GM23338 (cell line): Measurements from ENCODE around the gene TRH. TPM values are rescaled to one million over a fixed set of nuclear protein-coding genes. Genes with fewer than 3 reads are reported as not detected.

Source experiments
- ATAC-seq: fragments of 200-7000 bp; cut with Tn5 transposase; 3 replicates; pipeline ENCODE4 v1.9.1; 2020
- DNase-seq: peaks from one replicate; pipeline ENCODE4 v3.0.0-alpha.2; 2015; ENCODE audit warnings: low spot score
- H2AFZ ChIP-seq: fragments of 200-600 bp; sonication (generic); 2 replicates; pipeline ENCODE4 v1.8.0; 2016; ENCODE audit warnings: antibody characterized with exemption, mild to moderate bottlenecking, moderate library complexity
- H3F3A ChIP-seq: fragments of 200-600 bp; sonication (generic); replicated peaks from 2 replicates; pipeline ENCODE4 v1.8.0; 2017; ENCODE audit warnings: antibody characterized with exemption, mixed run types, low read depth
- H3K27ac ChIP-seq: fragments of 200-600 bp; sonication (generic); 2 replicates; pipeline ENCODE4 v1.6.1; 2016; ENCODE audit warnings: low read depth
- H3K27me3 ChIP-seq: fragments of 200-600 bp; sonication (generic); 2 replicates; pipeline ENCODE4 v1.8.0; 2016; ENCODE audit warnings: mild to moderate bottlenecking, mixed run types, moderate library complexity; ENCODE audit not compliant: insufficient read depth
- H3K36me3 ChIP-seq: fragments of 200-600 bp; sonication (generic); 2 replicates; pipeline ENCODE4 v1.8.0; 2016; ENCODE audit warnings: mild to moderate bottlenecking; ENCODE audit not compliant: insufficient read depth
- H3K4me1 ChIP-seq: fragments of 200-600 bp; sonication (generic); 2 replicates; pipeline ENCODE4 v1.8.0; 2016; ENCODE audit warnings: mild to moderate bottlenecking, moderate library complexity; ENCODE audit not compliant: insufficient read depth
- H3K4me2 ChIP-seq: fragments of 200-600 bp; sonication (generic); 2 replicates; pipeline ENCODE4 v1.7.1; 2017; ENCODE audit warnings: mixed run types
- H3K4me3 ChIP-seq: fragments of 200-600 bp; sonication (generic); 2 replicates; pipeline ENCODE4 v1.6.1; 2016; ENCODE audit warnings: mixed run types
- H3K79me2 ChIP-seq: fragments of 200-600 bp; sonication (generic); replicated peaks from 2 replicates; pipeline ENCODE4 v1.8.0; 2017; ENCODE audit warnings: mild to moderate bottlenecking; ENCODE audit not compliant: insufficient read depth
- H3K9me2 ChIP-seq: fragments of 200-600 bp; sonication (generic); 2 replicates; pipeline ENCODE4 v1.8.0; 2017; ENCODE audit not compliant: insufficient read depth
- H4K20me1 ChIP-seq: fragments of 200-600 bp; sonication (generic); replicated peaks from 2 replicates; pipeline ENCODE4 v1.8.0; 2017; ENCODE audit warnings: mild to moderate bottlenecking; ENCODE audit not compliant: insufficient read depth
- H3K27ac Mint-ChIP-seq: 2 replicates; pipeline ENCODE4 v1.8.0; 2020; ENCODE audit warnings: inconsistent platforms, mild to moderate bottlenecking, moderate library complexity, mixed read lengths
- H3K27me3 Mint-ChIP-seq: 3 replicates; pipeline ENCODE4 v1.8.0; 2022; ENCODE audit warnings: low read depth, mild to moderate bottlenecking, moderate library complexity, mixed read lengths, inconsistent platforms; ENCODE audit not compliant: insufficient read depth, poor library complexity
- H3K36me3 Mint-ChIP-seq: 3 replicates; pipeline ENCODE4 v1.8.0; 2021; ENCODE audit warnings: low read depth, mild to moderate bottlenecking, inconsistent platforms, moderate library complexity, mixed read lengths
- H3K4me1 Mint-ChIP-seq: 3 replicates; pipeline ENCODE4 v1.8.0; 2020; ENCODE audit warnings: mild to moderate bottlenecking, inconsistent platforms, mixed read lengths
- H3K4me3 Mint-ChIP-seq: 3 replicates; pipeline ENCODE4 v1.8.0; 2021; ENCODE audit warnings: moderate library complexity, mild to moderate bottlenecking, inconsistent platforms, mixed read lengths
- H3K9me3 Mint-ChIP-seq: 3 replicates; pipeline ENCODE4 v1.8.0; 2020; ENCODE audit warnings: moderate library complexity, mild to moderate bottlenecking, inconsistent platforms, mixed read lengths
- EZH2phosphoT487 ChIP-seq: fragments of 200-600 bp; sonication (generic); IDR thresholded peaks from one replicate; pipeline ENCODE4 v1.8.1; 2018; ENCODE audit warnings: antibody characterized with exemption; ENCODE audit not compliant: unreplicated experiment
- POLR2AphosphoS5 ChIP-seq: IDR thresholded peaks from 2 replicates; pipeline ENCODE4 v1.6.1; 2016; ENCODE audit warnings: antibody characterized with exemption, low read depth
- polyA plus RNA-seq: library from polyadenylated mRNA; unstranded; fragments of >200 nt; fragmentation: Nextera tagmentation; extraction: Ambion mirVana; gene quantifications from 2 replicates; pipeline ENCODE4 v1.2.1, GENCODE V29; 2016
- total RNA-seq: library from RNA; depleted of rRNA; stranded (reverse); fragments of >200 nt; shearing (Covaris generic); gene quantifications from 2 replicates; pipeline ENCODE4 v1.2.3, GENCODE V29; 2014
- TF ChIP-seq, protein P1 (sequence below), 2 experiments: fragments of 200-600 bp in 1 of 2; sonication (generic) in 1 of 2; conservative IDR thresholded peaks; 2 replicates each; pipeline versions ENCODE4 v1.5.1 to v1.6.1; 2016 to 2017; ENCODE audit warnings: antibody characterized with exemption in 2 of 2, low read depth in 2 of 2, mild to moderate bottlenecking in 2 of 2, moderate library complexity in 1 of 2
- TF ChIP-seq, protein P2 (sequence below): IDR thresholded peaks from 2 replicates; pipeline ENCODE4 v1.6.1; 2016; ENCODE audit warnings: antibody characterized with exemption

The TRH gene
- total and polyA plus RNA-seq, 2 experiments from 2014 or later, result 0.28 TPM; not detected in 1

DNA sequence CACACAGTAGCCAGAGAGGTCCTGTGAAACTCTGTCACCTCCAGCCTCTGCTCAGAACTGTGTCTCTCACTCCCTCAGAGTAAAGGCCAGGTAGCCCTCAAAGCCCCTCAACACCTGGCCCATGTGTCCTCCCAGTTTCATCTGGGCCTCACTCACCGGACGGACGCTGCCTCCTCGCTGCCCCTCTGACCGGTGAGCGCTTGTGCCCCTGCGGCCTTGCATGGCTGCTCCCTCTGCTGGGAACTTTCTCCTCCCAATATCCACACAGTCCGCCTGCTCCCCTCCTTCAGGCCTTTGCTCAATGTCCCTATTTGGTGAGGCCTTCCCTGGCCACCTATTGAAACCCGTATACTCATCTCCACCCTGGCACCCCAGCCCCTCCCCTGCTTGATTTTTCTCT lies 36.8 kb upstream of the TRH start:
- Mint-ChIP-seq H3K27ac (no peak overlapping the region), H3K4me1 (peaks cover 12% of the 10 kb centered on the region), H3K27me3 (peaks cover 4% of the 10 kb centered on the region), H3K4me3 (no peak overlapping the region), H3K36me3 (no peaks in the 10 kb centered on the region), H3K9me3 (no peaks in the 10 kb centered on the region)
- peak; percentile 51 for DNase-seq
- H3K4me1 ChIP-seq, result 0 out of 2 replicates have a peak, but pooled peaks cover 9% of the 10 kb centered on the region
- no peaks in the 10 kb centered on the region for H4K20me1 ChIP-seq
- no peaks in the 10 kb centered on the region for H3K36me3 ChIP-seq
- no peaks in the 10 kb centered on the region for H3K9me2 ChIP-seq
- no peak overlapping the region for H3K27ac ChIP-seq
- no peak overlapping the region for H3K4me3 ChIP-seq
- H3F3A ChIP-seq, result no peaks in the 10 kb centered on the region
- ATAC-seq, result peak; percentile 58
- no peaks in the 10 kb centered on the region for H3K79me2 ChIP-seq
- no peak overlapping the region for H3K4me2 ChIP-seq
- TF ChIP-seq, protein P1, sequence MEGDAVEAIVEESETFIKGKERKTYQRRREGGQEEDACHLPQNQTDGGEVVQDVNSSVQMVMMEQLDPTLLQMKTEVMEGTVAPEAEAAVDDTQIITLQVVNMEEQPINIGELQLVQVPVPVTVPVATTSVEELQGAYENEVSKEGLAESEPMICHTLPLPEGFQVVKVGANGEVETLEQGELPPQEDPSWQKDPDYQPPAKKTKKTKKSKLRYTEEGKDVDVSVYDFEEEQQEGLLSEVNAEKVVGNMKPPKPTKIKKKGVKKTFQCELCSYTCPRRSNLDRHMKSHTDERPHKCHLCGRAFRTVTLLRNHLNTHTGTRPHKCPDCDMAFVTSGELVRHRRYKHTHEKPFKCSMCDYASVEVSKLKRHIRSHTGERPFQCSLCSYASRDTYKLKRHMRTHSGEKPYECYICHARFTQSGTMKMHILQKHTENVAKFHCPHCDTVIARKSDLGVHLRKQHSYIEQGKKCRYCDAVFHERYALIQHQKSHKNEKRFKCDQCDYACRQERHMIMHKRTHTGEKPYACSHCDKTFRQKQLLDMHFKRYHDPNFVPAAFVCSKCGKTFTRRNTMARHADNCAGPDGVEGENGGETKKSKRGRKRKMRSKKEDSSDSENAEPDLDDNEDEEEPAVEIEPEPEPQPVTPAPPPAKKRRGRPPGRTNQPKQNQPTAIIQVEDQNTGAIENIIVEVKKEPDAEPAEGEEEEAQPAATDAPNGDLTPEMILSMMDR (conservative IDR thresholded peaks at IDR 0.05; ENCODE audit: low read depth in 2 of 2), result peak in 1 of 2 experiments; percentile 51; a peak in 2 of 4 replicates
- TF ChIP-seq POLR2AphosphoS5, result no peak
- H3K27me3 ChIP-seq, result no peaks in the 10 kb centered on the region
- peak overlapping the region; percentile 85 for H2AFZ ChIP-seq

DNA sequence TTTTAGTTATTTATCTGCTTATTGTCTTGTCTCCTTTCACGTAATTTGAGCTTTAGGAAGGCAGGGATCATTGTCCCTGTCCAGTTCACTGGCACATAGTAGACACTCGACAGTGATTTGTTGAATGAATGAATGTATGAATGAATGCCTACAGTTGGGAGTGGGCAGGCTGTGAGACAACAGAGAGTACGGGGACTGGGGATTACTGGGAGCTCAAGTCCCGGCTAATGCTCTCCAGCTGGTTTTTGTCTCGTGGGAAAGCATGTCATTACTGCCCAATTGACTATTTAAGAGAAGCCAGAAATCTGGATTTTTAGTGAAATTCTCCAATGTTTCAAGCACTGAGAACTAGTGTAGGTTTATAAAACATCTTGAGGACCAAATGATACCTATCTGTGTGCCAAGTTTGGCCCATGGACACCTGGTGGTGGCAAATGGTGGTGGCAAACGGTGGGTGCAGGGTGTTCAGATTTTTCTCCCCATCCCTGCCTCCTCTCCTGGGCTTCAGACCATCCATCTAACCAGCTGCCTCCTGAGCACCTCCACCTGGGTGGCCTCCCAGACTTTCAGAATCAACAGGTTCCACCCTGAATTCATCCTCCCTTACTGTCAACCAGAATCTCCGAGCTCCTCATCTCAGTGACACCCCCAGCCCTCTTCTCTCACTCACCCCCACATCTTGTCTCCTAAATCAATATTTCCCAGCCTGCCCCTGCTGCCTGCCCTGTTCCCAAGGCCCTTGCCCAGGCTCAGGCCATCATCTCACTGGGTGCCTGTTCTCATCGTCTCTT lies 36.2 kb upstream of the TRH start:
- H3K36me3 ChIP-seq, result no peaks in the 10 kb centered on the region
- Mint-ChIP-seq H3K9me3 (no peaks in the 10 kb centered on the region), H3K4me3 (no peak overlapping the region), H3K4me1 (peaks cover 12% of the 10 kb centered on the region), H3K27ac (no peak overlapping the region), H3K36me3 (no peaks in the 10 kb centered on the region), H3K27me3 (peaks cover 5% of the 10 kb centered on the region)
- no peaks in the 10 kb centered on the region for H3K9me2 ChIP-seq
- ATAC-seq, result no peak
- TF ChIP-seq, protein P1 (conservative IDR thresholded peaks at IDR 0.05; ENCODE audit: low read depth in 2 of 2), result peak in 1 of 2 experiments; percentile 31; a peak in 1 of 4 replicates
- TF ChIP-seq, protein P2, sequence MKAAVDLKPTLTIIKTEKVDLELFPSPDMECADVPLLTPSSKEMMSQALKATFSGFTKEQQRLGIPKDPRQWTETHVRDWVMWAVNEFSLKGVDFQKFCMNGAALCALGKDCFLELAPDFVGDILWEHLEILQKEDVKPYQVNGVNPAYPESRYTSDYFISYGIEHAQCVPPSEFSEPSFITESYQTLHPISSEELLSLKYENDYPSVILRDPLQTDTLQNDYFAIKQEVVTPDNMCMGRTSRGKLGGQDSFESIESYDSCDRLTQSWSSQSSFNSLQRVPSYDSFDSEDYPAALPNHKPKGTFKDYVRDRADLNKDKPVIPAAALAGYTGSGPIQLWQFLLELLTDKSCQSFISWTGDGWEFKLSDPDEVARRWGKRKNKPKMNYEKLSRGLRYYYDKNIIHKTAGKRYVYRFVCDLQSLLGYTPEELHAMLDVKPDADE, result no peak
- TF ChIP-seq EZH2phosphoT487, result no peak
- no peak overlapping the region for H3K4me3 ChIP-seq
- H2AFZ ChIP-seq, result peak overlapping the region; percentile 85
- 0 out of 2 replicates have a peak, but pooled peaks cover 9% of the 10 kb centered on the region for H3K4me1 ChIP-seq
- no peaks in the 10 kb centered on the region for H4K20me1 ChIP-seq
- no peak overlapping the region for H3K27ac ChIP-seq
- no peak overlapping the region for H3K4me2 ChIP-seq
- no peaks in the 10 kb centered on the region for H3K27me3 ChIP-seq
- DNase-seq, result peak; percentile 11
- H3K79me2 ChIP-seq, result no peaks in the 10 kb centered on the region
- no peaks in the 10 kb centered on the region for H3F3A ChIP-seq
